OCI-LY1 (cell line): ENCODE data around the gene RSBN1L.

Experiments used
- H2AFZ ChIP-seq: fragments of 200-600 bp; sonication (generic), shearing (Covaris generic); 2 replicates; pipeline ENCODE4 v1.6.0; 2014; ENCODE audit warnings: antibody characterized with exemption, mild to moderate bottlenecking, low read length
- H3F3A ChIP-seq: fragments of 200-600 bp; sonication (generic), shearing (Covaris generic); 2 replicates; pipeline ENCODE4 v1.6.0; 2014; ENCODE audit warnings: mild to moderate bottlenecking, antibody characterized with exemption, low read length, moderate library complexity; ENCODE audit not compliant: insufficient read depth
- H3K27ac ChIP-seq: fragments of 200-600 bp; sonication (generic); 2 replicates; pipeline ENCODE4 v1.5.1; 2014; ENCODE audit warnings: low read length, mixed run types, mild to moderate bottlenecking, low read depth; ENCODE audit not compliant: poor library complexity, severe bottlenecking
- H3K27me3 ChIP-seq: fragments of 200-600 bp; sonication (generic); 2 replicates; pipeline ENCODE4 v1.6.0; 2014; ENCODE audit warnings: antibody characterized with exemption, mild to moderate bottlenecking, low read length, moderate library complexity; ENCODE audit not compliant: insufficient read depth
- H3K36me3 ChIP-seq: fragments of 200-600 bp; sonication (generic); 2 replicates; pipeline ENCODE4 v1.6.1; 2014; ENCODE audit warnings: mild to moderate bottlenecking, antibody characterized with exemption, low read length, moderate library complexity, mixed read lengths; ENCODE audit not compliant: insufficient read depth
- H3K4me1 ChIP-seq: fragments of 200-600 bp; sonication (generic); 2 replicates; pipeline ENCODE4 v1.5.1; 2014; ENCODE audit warnings: mild to moderate bottlenecking, low read length, moderate library complexity; ENCODE audit not compliant: insufficient read depth, severe bottlenecking
- H3K4me2 ChIP-seq: fragments of 200-600 bp; sonication (generic), shearing (Covaris generic); 2 replicates; pipeline ENCODE4 v1.6.1; 2014; ENCODE audit warnings: low read length
- H3K4me3 ChIP-seq: fragments of 200-600 bp; sonication (generic); 2 replicates; pipeline ENCODE4 v1.5.1; 2014; ENCODE audit warnings: low read length, low read depth, mild to moderate bottlenecking, mixed read lengths; ENCODE audit not compliant: poor library complexity, severe bottlenecking
- H3K79me2 ChIP-seq: fragments of 200-600 bp; shearing (Covaris generic); 2 replicates; pipeline ENCODE4 v1.6.1; 2016; ENCODE audit warnings: mixed run types, low read length, mixed read lengths; ENCODE audit not compliant: insufficient read depth
- H3K9ac ChIP-seq: fragments of 200-600 bp; sonication (generic), shearing (Covaris generic); 2 replicates; pipeline ENCODE4 v1.6.1; 2014; ENCODE audit warnings: mild to moderate bottlenecking, low read length, mixed read lengths
- H3K9me2 ChIP-seq: fragments of 200-600 bp; sonication (generic), shearing (Covaris generic); 2 replicates; pipeline ENCODE4 v1.6.1; 2014; ENCODE audit warnings: low read depth, mild to moderate bottlenecking, low read length, mixed read lengths
- H3K9me3 ChIP-seq: fragments of 200-600 bp; shearing (Covaris generic); 2 replicates; pipeline ENCODE4 v1.6.1; 2014; ENCODE audit warnings: low read length, mixed read lengths
- H4K20me1 ChIP-seq: fragments of 200-600 bp; sonication (generic), shearing (Covaris generic); 2 replicates; pipeline ENCODE4 v1.6.0; 2016; ENCODE audit warnings: mild to moderate bottlenecking, low read length; ENCODE audit not compliant: insufficient read depth
- CTCF ChIP-seq: fragments of 200-600 bp; sonication (generic), shearing (Covaris generic); IDR thresholded peaks from 2 replicates; pipeline ENCODE4 v1.5.1; 2017; ENCODE audit warnings: mild to moderate bottlenecking, antibody characterized with exemption, low read length, moderate library complexity, mixed read lengths
- EZH2 ChIP-seq: fragments of 200-600 bp; sonication (generic), shearing (Covaris generic); IDR thresholded peaks from 2 replicates; pipeline ENCODE4 v1.8.0; 2017; ENCODE audit warnings: borderline replicate concordance, mixed run types, mild to moderate bottlenecking, antibody characterized with exemption, low read length, moderate library complexity, mixed read lengths

RSBN1L gene

GRCh38 chr7:77802557-77803405 is 106.5 kb downstream of the RSBN1L start:
- Histone ChIP-seq H3K79me2 (peaks cover 86% of the 10 kb centered on the region), H3K4me2 (no peak overlapping the region), H3K36me3 (no peaks in the 10 kb centered on the region; the same call in 1 of the 2 replicates), H3K9me3 (peaks cover 25% of the 10 kb centered on the region), H3K9me2 (no peaks in the 10 kb centered on the region), H2AFZ (no peak overlapping the region), H3K27ac (peak overlapping the region; percentile 2), H4K20me1 (0 out of 2 replicates have a peak, but pooled peaks cover 3% of the 10 kb centered on the region), H3F3A (no peaks in the 10 kb centered on the region), H3K9ac (no peak overlapping the region), H3K4me1 (peaks cover 31% of the 10 kb centered on the region), H3K4me3 (no peak overlapping the region), H3K27me3 (no peaks in the 10 kb centered on the region)
- TF ChIP-seq CTCF, result no peak
- no peak for TF ChIP-seq EZH2

GRCh38 chr7:77806425-77806824 is 110.2 kb downstream of the RSBN1L start:
- TF ChIP-seq CTCF (no peak), EZH2 (no peak)
- H3K9ac ChIP-seq, result no peak overlapping the region
- peaks cover 99% of the 10 kb centered on the region for H3K79me2 ChIP-seq
- H3K9me3 ChIP-seq, result peaks cover 36% of the 10 kb centered on the region
- H3K27me3 ChIP-seq, result no peaks in the 10 kb centered on the region
- H4K20me1 ChIP-seq, result 0 out of 2 replicates have a peak, but pooled peaks cover 3% of the 10 kb centered on the region
- H3K4me3 ChIP-seq, result no peak overlapping the region
- no peaks in the 10 kb centered on the region for H3F3A ChIP-seq
- H3K4me2 ChIP-seq, result no peak overlapping the region
- no peaks in the 10 kb centered on the region for H3K9me2 ChIP-seq
- no peak overlapping the region for H2AFZ ChIP-seq
- H3K27ac ChIP-seq, result no peak overlapping the region
- peaks cover 14% of the 10 kb centered on the region for H3K4me1 ChIP-seq
- H3K36me3 ChIP-seq, result peaks cover 8% of the 10 kb centered on the region; the same call in 1 of the 2 replicates

GRCh38 chr7:77808517-77808916 is 112.3 kb downstream of the RSBN1L start:
- TF ChIP-seq EZH2 (no peak), CTCF (no peak)
- H3K36me3 ChIP-seq, result peaks cover 13% of the 10 kb centered on the region; the same call in 1 of the 2 replicates
- H3K4me3 ChIP-seq, result no peak overlapping the region
- no peaks in the 10 kb centered on the region for H3K9me2 ChIP-seq
- H2AFZ ChIP-seq, result no peak overlapping the region
- 0 out of 2 replicates have a peak, but pooled peaks cover 3% of the 10 kb centered on the region for H4K20me1 ChIP-seq
- no peaks in the 10 kb centered on the region for H3F3A ChIP-seq
- no peak overlapping the region for H3K4me2 ChIP-seq
- peaks cover 36% of the 10 kb centered on the region for H3K9me3 ChIP-seq
- H3K27me3 ChIP-seq, result no peaks in the 10 kb centered on the region
- H3K27ac ChIP-seq, result no peak overlapping the region
- H3K79me2 ChIP-seq, result peaks cover 98% of the 10 kb centered on the region
- H3K9ac ChIP-seq, result no peak overlapping the region
- no peaks in the 10 kb centered on the region for H3K4me1 ChIP-seq
